ENCODE measurements around the gene MDFI.

MDFI gene

GRCh38 chr6:41622206-41622988 is 15.9 kb upstream of the MDFI start:
- no peak overlapping the region for H3K4me3 ChIP-seq (ENCODE audit: low read depth, low read length)
- no peak for TF ChIP-seq CTCF (IDR thresholded peaks at IDR 0.05; ENCODE audit: insufficient read depth, low read depth, low read length, missing control alignments)
- DNase-seq (ENCODE audit: low read depth), result no peak

GRCh38 chr6:41623330-41623729 is 14.9 kb upstream of the MDFI start:
- DNase-seq (ENCODE audit: low read depth), result no peak
- no peak overlapping the region for H3K4me3 ChIP-seq (ENCODE audit: low read depth, low read length)
- TF ChIP-seq CTCF (IDR thresholded peaks at IDR 0.05; ENCODE audit: insufficient read depth, low read depth, low read length, missing control alignments), result no peak

- DNase-seq (ENCODE audit: low read depth), result no peak
- no peak for TF ChIP-seq CTCF (IDR thresholded peaks at IDR 0.05; ENCODE audit: insufficient read depth, low read depth, low read length, missing control alignments)
- no peak overlapping the region for H3K4me3 ChIP-seq (ENCODE audit: low read depth, low read length)
These were observed 13.5 kb upstream of the MDFI start for GRCh38 chr6:41624621-41625380.

- no peak overlapping the region for H3K4me3 ChIP-seq (ENCODE audit: low read depth, low read length)
- no peak for DNase-seq (ENCODE audit: low read depth)
- TF ChIP-seq CTCF (IDR thresholded peaks at IDR 0.05; ENCODE audit: insufficient read depth, low read depth, low read length, missing control alignments), result no peak
These were observed 12.8 kb upstream of the MDFI start for GRCh38 chr6:41625442-41625841.

GRCh38 chr6:41626022-41626421 is 12.2 kb upstream of the MDFI start:
- DNase-seq (ENCODE audit: low read depth), result no peak
- TF ChIP-seq CTCF (IDR thresholded peaks at IDR 0.05; ENCODE audit: insufficient read depth, low read depth, low read length, missing control alignments), result no peak
- H3K4me3 ChIP-seq (ENCODE audit: low read depth, low read length), result no peak overlapping the region

- no peak for TF ChIP-seq CTCF (IDR thresholded peaks at IDR 0.05; ENCODE audit: insufficient read depth, low read depth, low read length, missing control alignments)
These were observed 11.4 kb upstream of the MDFI start for GRCh38 chr6:41626917-41627316.

More at GRCh38 chr6:41626917-41627316, 11.4 kb upstream of the MDFI start:
- H3K4me3 ChIP-seq (ENCODE audit: low read depth, low read length), result no peak overlapping the region
- DNase-seq (ENCODE audit: low read depth), result peak; percentile 18

Data from GM12865 (cell line).